Stimulated activated CD8-positive, alpha-beta memory T cell treated with anti-CD3 and anti-CD28 coated beads, Interleukin-2, amount 100 ng/mL, for 48 hours (primary cell): ENCODE results near the gene IGF1.

ENCODE experiments used
- DNase-seq, 2 donors: peaks; one replicate each; pipeline ENCODE4 v3.0.0-alpha.2; 2020; ENCODE audit warnings: low read depth in 2 of 2

The IGF1 gene

DNA sequence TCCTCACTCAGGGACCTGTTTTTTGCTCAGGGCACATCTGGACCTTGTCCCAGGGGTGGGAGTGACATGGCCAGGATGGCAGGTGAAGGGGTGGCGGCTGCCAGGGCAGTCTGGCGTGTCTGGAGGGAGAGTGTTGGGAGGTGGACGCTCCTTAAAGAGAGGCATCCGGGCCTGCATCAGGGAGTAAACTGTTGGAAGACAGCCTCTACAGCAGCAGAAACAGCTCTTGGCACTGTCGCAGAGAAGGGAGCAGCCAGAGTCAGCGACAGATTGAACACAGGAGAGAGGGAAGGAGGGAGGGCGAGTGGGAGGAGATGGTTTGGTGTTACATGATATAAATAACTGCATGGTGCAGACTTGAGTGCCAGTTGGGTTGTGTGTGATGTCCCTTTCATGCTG lies 52.8 kb downstream of the IGF1 start:
- no peak for DNase-seq

DNA sequence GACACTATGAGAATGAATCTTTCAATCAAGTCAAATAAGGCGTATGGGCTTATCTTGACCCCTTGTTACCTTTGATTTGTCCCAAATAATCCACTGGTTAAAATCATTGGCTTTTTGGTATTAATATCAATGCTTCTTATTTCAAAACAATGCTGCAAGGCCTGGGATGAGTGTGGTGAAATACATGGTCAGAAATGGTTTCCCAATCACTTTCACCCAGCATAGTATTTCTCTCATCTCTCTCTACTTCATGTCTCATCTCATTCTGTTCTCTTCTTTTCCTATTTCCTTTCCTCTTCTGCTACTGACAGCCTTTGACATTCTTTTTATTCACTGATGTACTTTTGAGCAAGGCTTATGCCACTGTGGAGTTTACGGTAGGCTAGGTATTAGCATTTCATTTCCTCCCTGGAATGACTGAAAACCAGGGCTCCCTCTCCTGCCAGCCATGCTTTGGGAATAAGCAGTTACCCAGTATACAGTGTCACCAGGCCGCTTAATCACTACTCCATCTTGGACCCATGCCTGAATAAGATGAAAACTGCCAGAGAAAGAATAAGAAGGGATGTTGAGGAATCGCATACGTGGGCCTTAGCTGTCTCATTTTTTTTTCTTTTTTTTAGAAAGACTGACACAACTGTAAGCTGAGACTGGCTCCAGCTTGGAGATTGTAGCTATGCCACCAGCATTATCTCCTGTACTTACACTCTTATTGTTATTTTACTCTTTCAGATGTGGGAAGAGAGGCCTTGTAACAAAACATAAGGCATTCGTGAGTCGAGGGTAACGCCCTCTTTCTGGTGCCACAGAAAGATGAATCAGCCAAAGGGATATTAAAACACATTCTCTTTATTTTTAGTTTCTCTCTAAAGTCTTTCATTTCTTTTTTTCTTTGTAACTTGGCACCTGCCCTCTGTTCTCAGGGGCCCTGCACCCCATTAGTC lies 53.5 kb downstream of the IGF1 start:
- no peak for DNase-seq

DNA sequence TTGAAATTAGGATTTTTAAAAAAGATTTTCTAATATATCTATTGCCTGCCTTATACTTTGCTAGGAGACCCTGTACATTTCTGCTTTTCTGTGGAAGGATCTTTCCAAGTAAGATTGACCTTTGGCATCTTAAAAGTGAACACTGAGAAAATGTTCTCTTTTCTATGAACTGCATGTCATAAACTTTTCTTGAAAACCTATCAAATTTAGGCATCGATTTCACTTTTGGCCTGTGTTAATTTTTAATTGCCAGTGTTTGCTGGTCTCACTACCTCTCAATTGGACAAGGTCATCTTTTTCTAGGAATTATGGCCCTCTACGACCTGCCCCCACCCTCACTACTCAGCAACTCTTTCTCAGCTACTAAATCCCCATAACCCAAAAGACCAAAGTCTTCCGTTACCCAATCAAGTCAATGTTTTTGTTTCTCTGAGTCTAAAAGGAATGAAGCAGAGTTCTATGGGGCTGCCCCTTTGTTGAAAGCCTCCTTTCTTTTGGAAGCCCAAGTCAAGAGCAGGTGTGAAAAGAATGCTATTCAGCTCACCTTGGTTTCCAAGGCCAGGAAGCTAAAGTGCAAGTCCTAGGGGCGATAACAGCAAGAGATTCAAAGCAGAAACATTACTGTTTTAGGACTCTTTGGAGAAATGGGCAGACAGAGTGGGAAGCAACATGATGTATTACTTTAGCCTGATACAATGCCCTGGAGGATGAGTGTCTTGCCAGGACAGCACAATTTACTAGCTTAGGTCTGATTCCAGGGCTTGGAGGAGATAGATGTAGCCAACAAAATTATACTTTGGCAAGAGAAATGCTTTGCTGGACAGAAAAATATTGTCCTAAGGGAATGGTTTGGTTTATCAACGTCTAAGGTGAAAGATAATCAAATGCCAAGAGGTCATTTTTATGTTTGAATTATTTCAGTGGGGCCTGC lies 55.0 kb downstream of the IGF1 start:
- DNase-seq: no peak

DNA sequence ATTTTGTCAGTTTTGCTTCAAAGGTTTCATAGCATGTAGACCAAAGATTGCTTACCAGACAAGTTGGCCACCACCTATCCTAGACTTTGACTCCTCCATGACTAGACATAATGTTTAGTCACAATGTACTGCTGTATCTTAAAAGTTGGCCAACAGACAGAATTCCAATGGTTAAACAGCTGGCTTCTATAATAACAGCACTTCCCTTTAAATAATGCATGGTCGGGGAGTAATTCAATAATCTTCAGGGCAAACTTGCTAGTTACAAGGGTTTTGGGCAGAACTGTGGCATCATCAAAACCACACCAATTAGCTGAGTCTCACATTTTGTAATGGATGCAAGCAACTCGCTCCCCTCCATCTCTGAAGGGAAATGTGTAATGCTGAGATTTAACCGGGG lies 56.9 kb downstream of the IGF1 start:
- no peak for DNase-seq

DNA sequence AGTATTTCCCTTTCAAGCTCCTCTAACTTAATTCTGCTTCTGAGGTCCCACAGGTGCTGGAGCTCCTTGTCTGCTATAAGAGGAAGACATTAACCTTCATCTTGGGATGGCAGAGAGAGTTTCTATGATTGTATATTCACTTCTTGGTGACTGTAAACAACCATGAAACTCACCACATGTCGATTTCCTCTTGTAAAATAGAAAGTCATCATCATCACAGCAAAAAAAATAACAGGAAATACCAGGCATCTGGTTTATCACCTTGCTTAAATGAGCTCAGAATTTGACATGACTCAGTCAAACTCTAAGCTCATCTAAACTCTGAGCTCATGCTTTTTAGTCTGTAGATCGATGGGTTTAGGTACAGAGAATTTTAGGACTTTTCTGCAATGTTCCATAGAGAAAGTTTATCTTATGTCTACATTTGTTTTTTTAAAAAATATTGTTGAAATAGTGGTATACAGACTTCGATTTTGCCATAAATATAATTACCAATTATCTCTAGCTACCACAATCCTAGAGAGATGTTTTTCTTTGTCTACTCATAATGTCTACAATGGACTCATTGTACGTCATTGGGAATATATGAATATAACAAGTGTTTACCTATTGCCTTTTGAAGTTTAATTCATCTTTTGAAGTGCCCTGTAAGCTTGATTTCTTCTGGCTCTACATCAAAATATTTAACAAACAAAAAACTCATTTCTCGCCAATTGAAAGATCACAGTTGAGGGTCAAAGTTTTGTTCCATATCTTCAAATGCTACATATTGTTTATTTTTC lies 58.4 kb downstream of the IGF1 start:
- DNase-seq: no peak

DNA sequence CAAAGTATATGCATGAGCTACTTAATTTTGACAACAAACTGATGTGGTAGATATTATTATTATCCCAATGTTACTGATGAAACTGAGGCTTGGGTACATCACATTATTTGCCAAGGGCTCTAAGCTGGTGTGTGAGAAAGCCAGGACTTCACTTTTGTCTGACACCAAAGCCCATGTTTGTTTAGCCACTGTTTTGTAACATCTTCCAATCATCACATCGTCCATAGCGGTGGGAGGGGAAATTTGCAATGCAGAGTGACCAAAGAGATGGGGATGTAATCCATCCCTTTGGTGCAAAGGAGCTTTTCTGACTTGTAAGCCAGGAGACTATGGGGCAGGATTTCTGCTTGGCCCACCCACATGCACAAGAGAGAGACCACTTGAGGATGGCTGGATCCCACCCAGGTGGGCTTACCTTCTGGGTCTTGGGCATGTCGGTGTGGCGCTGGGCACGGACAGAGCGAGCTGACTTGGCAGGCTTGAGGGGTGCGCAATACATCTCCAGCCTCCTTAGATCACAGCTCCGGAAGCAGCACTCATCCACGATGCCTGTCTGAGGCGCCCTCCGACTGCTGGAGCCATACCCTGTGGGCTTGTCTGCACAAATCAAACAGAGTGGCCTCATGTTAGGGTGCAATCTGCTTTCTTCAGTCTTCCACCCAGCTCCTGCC lies 61.1 kb downstream of the IGF1 start:
- DNase-seq: no peak

DNA sequence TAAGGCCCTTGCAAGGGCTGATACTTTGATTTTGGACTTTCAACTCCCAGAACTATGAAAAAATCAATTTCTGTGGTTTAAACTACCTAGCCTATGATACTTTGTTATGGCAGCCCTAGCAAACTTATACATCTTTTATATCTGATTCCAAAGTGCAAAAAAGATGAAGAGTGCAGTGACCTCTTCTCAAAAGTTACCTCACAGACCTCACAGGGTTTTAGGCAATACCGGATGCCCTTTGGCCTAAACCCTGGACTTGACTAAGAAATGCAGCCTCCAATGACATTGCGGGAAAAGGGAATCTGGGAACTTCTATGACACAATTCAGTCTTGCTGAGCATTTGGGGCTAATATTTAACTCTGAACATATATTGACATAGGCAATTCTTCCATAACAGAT lies 63.3 kb downstream of the IGF1 start:
- DNase-seq: no peak

DNA sequence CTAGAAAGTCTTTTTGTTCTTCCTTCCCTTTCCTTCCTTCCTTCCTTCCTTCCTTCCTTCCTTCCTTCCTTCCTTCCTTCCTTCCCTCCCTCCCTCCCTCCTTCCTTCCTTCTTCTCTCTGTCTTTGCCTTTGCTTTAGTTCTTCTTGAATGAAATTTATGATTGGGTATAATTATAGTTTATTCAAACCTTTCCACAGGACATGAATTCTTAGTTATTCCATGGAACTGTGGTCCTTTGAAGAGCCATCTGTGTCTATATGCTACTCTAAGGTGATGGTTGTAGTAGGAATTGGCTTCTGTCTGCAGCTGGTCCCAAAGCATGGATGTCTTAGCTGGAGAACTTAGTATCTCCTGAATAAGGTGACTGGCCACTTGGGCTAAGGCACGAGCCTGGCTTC lies 64.8 kb downstream of the IGF1 start:
- DNase-seq: no peak

DNA sequence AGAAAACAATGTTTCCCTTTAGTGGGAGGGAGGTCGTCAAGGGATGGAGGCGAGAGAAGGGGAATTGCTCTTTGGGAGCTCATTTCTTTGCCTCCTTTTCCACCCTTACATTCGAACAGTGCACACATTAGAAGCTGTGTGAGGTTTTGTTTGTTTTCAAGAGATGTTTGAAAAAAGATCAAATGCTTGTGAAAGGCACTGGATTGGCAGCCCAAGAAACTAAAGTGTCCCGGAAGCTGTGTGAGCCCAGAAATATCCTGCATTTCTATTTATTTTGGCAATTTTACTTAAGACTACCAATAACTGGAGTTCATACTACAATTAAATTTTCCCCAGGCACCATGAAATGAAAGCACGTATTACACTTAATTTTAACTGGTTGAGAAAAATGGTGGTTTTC lies 67.0 kb downstream of the IGF1 start:
- no peak for DNase-seq

DNA sequence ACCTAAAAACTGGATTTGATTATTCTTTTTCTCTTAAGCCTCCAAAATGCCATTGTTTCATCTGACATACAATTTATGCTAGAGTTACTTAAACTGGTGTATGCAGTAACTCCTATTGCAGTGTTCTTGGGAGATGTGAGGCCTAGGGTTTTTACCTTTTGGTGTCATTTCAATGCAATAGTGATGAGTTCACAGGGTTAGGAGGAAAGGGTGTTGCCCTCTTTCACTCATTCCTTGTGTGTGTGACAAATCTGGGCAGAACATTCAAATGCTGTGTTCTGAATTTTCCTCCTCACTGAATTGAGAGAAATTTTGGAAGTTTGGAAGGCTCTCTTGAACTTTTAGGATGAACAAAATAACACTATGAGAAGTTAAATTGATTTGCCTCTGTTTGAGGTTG lies 69.9 kb downstream of the IGF1 start:
- DNase-seq: no peak

DNA sequence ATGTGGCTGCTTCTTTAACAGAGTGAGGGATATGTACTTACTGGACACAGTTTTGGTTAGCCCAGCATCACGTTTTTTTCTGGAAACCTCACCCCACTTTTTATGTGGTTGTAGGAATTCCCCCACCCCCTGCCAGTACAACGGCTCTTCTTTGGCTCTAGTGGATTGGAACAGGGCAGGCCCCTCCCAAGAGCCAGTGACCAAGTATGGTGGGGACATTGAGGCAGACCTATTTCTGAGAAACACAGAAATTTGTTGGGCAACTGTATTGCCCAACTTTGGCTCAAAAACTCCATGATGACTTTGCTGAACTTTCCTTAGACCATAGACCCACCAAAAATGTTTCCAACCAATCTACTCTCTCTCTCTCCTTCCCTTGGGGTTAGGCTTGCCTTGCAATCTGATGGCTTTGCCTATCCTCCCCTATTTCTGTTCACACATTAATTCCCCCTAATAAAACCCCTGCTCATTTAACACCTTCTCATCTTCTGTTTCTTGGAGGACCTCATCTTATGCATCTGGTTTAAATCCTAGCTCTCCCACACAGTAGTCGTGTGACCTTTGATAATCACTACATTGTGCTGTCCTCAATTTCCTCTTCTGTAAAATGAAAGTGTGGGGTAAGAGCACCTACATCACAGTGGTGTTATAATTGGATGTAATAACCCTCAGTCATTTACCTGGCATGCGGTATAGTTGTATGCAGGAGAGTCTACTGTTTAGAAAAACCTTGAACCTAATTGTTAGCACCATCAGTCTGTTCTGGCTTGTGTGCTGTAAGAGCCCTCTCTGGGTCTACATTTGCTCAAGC lies 71.7 kb downstream of the IGF1 start:
- no peak for DNase-seq

DNA sequence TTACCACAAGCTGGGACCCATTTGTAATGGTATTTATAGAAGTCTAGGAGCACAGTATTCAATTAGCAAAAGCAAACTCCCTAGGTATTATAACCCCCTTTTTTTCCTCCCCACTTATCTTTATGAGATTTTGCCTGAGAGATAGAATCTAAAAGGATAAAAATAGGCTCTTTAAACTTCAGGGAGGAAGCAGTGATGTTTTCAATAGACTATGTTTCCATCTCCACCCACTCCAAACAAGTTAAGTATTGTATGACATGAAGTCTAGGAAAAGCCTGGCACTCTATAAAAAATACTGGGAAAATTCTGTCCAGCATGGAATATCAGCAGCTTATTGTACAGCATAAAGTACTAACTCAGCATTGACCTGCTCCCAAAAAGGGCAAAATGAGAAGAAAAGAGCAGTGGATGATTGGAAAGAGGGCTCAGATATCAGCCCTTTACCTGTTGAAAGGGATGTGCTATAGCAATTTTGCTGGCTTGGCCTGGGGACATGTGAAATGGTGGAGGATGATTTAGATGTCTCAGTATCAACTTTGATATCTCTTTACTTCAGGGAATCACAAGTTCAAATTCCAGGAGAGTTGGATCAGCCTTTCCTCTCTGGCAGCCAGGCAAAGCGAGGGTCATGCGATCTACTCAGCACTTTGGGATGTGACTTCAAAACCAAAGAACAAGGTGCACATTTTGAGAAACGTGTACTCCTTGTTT lies 72.4 kb downstream of the IGF1 start:
- no peak for DNase-seq

DNA sequence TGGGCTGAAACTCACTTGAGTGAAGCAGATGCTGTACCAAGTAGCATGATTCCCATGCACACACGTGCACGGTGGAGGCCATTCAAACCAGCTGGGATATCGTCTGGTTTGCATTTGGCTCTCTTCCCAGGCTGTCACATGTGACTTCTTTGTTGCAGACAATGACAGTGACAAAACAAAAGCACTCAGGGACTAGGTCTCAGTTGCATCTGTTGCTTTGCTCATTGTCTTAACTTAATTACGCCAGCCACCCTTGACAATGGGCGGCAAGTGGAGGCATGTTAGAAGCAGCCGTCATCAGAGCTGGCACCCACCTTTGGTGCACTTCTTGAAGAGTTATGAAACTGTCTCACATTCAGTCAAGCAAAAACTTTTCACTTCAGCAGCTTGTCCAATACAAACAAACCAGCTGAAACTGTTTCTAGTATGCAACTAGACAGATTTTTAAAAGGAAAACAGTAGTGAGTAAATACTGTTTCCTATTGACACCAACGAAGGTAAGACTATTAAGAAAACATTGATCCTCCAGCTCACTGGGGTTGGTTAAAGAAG lies 74.3 kb downstream of the IGF1 start:
- DNase-seq: no peak

DNA sequence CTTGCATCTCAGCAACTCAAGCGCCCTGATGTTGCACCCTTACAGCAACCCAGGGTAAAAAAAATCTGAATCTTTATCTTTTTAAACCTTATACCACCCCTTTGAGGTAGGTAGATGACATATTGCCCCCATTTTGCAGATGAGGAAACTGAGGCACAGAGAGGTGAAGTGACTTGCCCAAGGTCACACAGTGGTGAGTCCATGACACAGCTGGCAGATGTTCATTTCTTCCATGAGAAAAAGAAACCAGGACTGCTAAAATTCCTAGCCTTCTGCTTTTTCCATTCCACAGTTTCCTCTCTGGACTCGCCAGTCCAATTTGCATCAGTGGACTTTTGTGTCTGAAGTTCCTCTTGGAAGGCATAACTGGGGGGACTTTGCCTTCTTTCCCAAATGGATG lies 79.3 kb downstream of the IGF1 start:
- no peak for DNase-seq

DNA sequence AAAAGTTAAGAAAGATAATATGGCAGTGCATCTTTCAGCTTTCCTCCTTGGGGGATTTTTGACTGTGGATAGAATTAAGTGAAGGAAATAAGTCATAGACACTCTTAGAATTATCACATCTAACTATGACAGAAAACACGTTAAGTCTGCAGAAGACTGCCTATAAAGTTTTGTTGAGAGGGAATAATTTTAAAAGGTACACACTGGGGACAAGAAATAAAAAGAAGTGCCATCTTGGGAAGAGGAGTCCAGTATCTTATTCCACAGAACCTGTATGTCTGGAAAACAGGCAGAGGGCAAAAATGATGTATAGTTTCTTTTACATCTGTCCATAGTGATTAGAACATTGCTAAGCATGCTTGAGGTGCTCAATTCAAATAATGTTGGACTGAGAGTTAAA lies 80.7 kb downstream of the IGF1 start:
- DNase-seq: no peak

DNA sequence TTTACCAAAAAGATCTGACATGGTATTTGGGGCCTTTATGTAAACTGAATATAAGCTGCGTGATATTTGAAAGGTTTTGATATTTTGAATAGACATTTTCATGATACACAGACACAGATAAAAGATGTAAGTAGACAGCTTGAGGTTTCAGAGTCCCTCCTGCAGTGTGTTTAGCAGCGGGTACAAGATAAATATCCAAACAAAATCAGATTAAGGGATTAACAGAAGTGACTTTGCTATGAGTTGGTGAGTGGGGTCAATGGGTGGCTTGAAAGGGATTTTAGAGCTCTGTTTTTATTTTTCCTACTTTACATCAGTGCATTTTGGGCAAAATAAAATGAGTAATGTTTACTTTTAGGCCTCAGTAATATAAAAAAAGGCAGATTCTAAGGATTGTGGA lies 84.1 kb downstream of the IGF1 start:
- no peak for DNase-seq

DNA sequence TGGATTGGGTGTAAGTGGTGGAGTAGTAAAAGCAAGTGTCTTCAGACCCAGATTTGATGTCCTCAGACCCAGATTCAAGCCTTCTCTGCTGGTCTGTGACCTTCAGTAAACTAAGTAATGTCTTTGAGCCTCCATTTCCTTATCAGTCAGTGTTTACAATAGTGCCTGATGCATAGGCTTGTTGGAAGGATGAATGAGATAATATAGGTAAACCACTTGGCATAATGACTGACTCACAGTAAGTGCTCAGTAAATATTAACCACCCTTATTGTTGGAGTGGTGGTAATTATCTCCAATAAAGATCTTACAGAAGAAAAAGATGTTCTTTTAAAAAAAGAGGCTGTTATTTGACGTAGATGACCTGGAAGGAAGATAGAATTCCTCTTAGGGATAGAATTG lies 86.2 kb downstream of the IGF1 start:
- DNase-seq: no peak

DNA sequence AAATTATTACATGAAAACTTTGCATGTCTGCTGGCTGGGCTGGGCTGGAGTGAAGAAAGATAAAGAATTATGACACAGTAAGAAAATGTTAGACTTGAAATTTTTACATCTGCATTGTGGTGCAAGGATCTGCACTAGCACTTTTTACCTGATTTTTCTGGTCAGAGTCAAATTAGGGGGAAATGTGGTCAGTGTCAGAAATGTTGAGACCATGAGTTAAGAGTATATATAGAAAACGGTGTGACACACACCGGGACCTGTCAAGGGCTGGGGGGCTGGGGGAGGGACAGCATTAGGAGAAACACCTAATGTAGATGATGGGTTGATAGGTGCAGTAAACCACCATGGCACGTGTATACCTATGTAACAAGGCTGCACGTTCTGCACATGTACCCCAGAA lies 90.3 kb downstream of the IGF1 start:
- no peak for DNase-seq

DNA sequence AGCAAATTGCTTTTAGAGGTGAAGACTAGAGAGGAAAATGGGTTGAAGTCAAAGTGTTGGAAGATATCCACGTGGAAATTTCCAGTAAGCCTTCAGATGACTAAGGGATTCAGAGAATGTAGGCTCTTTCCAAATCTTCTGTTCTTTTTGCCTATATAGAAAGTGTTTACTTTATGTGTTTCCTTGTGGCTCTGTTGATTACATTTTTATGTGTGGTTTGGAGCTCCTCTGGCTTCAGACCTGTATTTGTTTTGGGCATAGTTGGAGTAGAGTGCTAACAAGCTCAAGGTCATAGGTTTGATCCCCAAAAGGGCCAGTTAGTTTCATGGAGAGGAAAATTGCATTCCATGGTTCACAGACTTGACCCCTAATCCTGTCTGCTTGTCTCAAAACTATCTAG lies 91.9 kb downstream of the IGF1 start:
- no peak for DNase-seq

DNA sequence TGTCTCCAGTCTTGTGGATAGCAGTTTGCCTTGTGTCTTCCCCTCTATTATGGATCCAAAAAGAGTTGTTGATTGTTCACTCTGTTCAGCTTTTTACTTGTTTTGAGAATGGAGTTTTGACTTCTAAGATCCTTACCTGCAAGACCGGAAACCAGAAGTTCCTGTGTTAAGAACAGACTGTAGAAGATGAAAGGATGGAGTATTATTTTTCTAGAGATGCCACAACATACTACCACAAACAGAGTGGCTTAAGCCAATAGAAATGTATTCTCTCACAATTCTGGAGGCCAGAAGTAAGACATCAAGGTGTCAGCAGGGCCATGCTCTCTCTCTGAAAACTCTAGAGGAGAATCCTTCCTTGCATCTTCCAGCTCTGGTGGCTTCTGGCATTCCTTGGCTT lies 95.0 kb downstream of the IGF1 start:
- no peak for DNase-seq
